Measurements from ENCODE around the gene CSF2RB.

CSF2RB gene

GRCh38 chr22:36965696-36966095, 52.3 kb downstream of the CSF2RB start:
- no peak overlapping the region for H3K27ac ChIP-seq (ENCODE audit: poor library complexity, severe bottlenecking)
- DNase-seq (ENCODE audit: low spot score) (no peak), ATAC-seq (ENCODE audit: low read depth) (no peak)
- no peak for TF ChIP-seq CTCF (IDR thresholded peaks at IDR 0.05; ENCODE audit: poor library complexity, severe bottlenecking)
- H3K4me1 ChIP-seq (ENCODE audit: insufficient read depth, poor library complexity, severe bottlenecking) = no peaks in the 10 kb centered on the region
- no peak overlapping the region for H3K4me3 ChIP-seq (ENCODE audit: severe bottlenecking)
- no peaks in the 10 kb centered on the region for H3K9me3 ChIP-seq (ENCODE audit: severe bottlenecking)
- no peaks in the 10 kb centered on the region for H3K27me3 ChIP-seq (ENCODE audit: insufficient read depth, poor library complexity, severe bottlenecking)
- no peaks in the 10 kb centered on the region for H3K36me3 ChIP-seq (ENCODE audit: low read depth)

- ATAC-seq (ENCODE audit: low read depth) (no peak), DNase-seq (ENCODE audit: low spot score) (no peak)
- H3K9me3 ChIP-seq (ENCODE audit: severe bottlenecking) = no peaks in the 10 kb centered on the region
- TF ChIP-seq CTCF (IDR thresholded peaks at IDR 0.05; ENCODE audit: poor library complexity, severe bottlenecking) = no peak
- H3K4me3 ChIP-seq (ENCODE audit: severe bottlenecking) = no peak overlapping the region
- no peaks in the 10 kb centered on the region for H3K36me3 ChIP-seq (ENCODE audit: low read depth)
- no peak overlapping the region for H3K27ac ChIP-seq (ENCODE audit: poor library complexity, severe bottlenecking)
- H3K4me1 ChIP-seq (ENCODE audit: insufficient read depth, poor library complexity, severe bottlenecking) = no peaks in the 10 kb centered on the region
- H3K27me3 ChIP-seq (ENCODE audit: insufficient read depth, poor library complexity, severe bottlenecking) = no peaks in the 10 kb centered on the region
These were observed 53.6 kb downstream of the CSF2RB start for GRCh38 chr22:36966851-36967540.

- H3K9me3 ChIP-seq (ENCODE audit: severe bottlenecking) = no peaks in the 10 kb centered on the region
- no peaks in the 10 kb centered on the region for H3K36me3 ChIP-seq (ENCODE audit: low read depth)
- no peak for TF ChIP-seq CTCF (IDR thresholded peaks at IDR 0.05; ENCODE audit: poor library complexity, severe bottlenecking)
- H3K4me3 ChIP-seq (ENCODE audit: severe bottlenecking) = no peak overlapping the region
- DNase-seq (ENCODE audit: low spot score) (no peak), ATAC-seq (ENCODE audit: low read depth) (no peak)
- H3K27ac ChIP-seq (ENCODE audit: poor library complexity, severe bottlenecking) = no peak overlapping the region
- H3K27me3 ChIP-seq (ENCODE audit: insufficient read depth, poor library complexity, severe bottlenecking) = no peaks in the 10 kb centered on the region
- H3K4me1 ChIP-seq (ENCODE audit: insufficient read depth, poor library complexity, severe bottlenecking) = no peaks in the 10 kb centered on the region
These were observed 55.0 kb downstream of the CSF2RB start for GRCh38 chr22:36968249-36968964.

GRCh38 chr22:36971341-36972125, 58.1 kb downstream of the CSF2RB start:
- Histone ChIP-seq H3K4me3 (ENCODE audit: severe bottlenecking) (no peak overlapping the region), H3K9me3 (ENCODE audit: severe bottlenecking) (no peaks in the 10 kb centered on the region), H3K4me1 (ENCODE audit: insufficient read depth, poor library complexity, severe bottlenecking) (no peaks in the 10 kb centered on the region), H3K27me3 (ENCODE audit: insufficient read depth, poor library complexity, severe bottlenecking) (no peaks in the 10 kb centered on the region), H3K27ac (ENCODE audit: poor library complexity, severe bottlenecking) (no peak overlapping the region), H3K36me3 (ENCODE audit: low read depth) (no peaks in the 10 kb centered on the region)
- ATAC-seq (ENCODE audit: low read depth) = no peak
- no peak for DNase-seq (ENCODE audit: low spot score)
- TF ChIP-seq CTCF (IDR thresholded peaks at IDR 0.05; ENCODE audit: poor library complexity, severe bottlenecking) = no peak
